Measurements from ENCODE around the gene CCDC110.

DNA sequence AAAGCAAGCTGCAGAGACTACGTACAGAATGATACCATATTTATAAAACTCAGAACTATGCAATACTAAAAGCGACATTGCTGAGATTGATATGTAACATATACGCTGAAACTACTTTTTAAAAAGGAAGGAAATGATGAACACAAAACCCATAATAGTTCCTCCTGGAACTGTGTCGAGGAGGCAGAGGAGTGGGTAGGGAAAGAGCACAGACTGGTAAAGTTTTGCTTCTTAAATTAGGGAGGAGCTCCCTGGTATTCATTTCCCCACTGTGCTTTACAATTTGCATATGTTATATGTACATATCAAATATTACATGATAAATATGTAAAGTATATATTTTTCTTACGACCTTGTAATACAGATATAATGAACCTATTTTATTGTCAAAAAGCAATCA, 59.7 kb downstream of the CCDC110 start:
- TF ChIP-seq, protein P1, sequence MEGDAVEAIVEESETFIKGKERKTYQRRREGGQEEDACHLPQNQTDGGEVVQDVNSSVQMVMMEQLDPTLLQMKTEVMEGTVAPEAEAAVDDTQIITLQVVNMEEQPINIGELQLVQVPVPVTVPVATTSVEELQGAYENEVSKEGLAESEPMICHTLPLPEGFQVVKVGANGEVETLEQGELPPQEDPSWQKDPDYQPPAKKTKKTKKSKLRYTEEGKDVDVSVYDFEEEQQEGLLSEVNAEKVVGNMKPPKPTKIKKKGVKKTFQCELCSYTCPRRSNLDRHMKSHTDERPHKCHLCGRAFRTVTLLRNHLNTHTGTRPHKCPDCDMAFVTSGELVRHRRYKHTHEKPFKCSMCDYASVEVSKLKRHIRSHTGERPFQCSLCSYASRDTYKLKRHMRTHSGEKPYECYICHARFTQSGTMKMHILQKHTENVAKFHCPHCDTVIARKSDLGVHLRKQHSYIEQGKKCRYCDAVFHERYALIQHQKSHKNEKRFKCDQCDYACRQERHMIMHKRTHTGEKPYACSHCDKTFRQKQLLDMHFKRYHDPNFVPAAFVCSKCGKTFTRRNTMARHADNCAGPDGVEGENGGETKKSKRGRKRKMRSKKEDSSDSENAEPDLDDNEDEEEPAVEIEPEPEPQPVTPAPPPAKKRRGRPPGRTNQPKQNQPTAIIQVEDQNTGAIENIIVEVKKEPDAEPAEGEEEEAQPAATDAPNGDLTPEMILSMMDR (IDR thresholded peaks at IDR 0.05) = no peak
- no peak for TF ChIP-seq POLR2A (IDR thresholded peaks at IDR 0.05)

All from testis (tissue), 2 donors.